ENCODE measurements around the gene BHLHE40.

GRCh38 chr3:4988983-4989834 is 10.0 kb downstream of the BHLHE40 start:
- TF ChIP-seq CTCF (IDR thresholded peaks at IDR 0.05; ENCODE audit: poor library complexity) (no peak), EZH2 (IDR thresholded peaks at IDR 0.05; ENCODE audit: borderline replicate concordance) (no peak), EZH2phosphoT487 (IDR thresholded peaks at IDR 0.05; ENCODE audit: low read depth, severe bottlenecking, unreplicated experiment) (no peak)
